Activated T-cell treated with anti-CD3 and anti-CD28 coated beads, Interleukin-2, amount 50 U/mL, for 4 hours (primary cell): ENCODE data around the gene PAPLN. TPM values are rescaled to one million over a fixed set of nuclear protein-coding genes. Genes with fewer than 3 reads are reported as not detected.
A peak's percentile ranks its signal among the peaks of the same experiment; 100 is the strongest.

Experiments used
- ATAC-seq, 2 donors: fragments of 200-7000 bp; cut with Tn5 transposase; one replicate each; pipeline ENCODE4 v1.10.0; 2021
- DNase-seq: peaks from one replicate; pipeline ENCODE4 v3.0.0-alpha.2; 2020
- H3K27me3 Mint-ChIP-seq: one replicate; pipeline ENCODE4 v1.8.0; 2021; ENCODE audit warnings: low read depth, mixed read lengths
- H3K36me3 Mint-ChIP-seq: one replicate; pipeline ENCODE4 v1.8.0; 2022; ENCODE audit warnings: mixed read lengths; ENCODE audit not compliant: insufficient read depth
- H3K4me1 Mint-ChIP-seq: one replicate; pipeline ENCODE4 v1.8.0; 2021; ENCODE audit warnings: low read depth, mixed read lengths
- H3K4me3 Mint-ChIP-seq: one replicate; pipeline ENCODE4 v1.8.0; 2021; ENCODE audit warnings: mild to moderate bottlenecking, moderate library complexity, mixed read lengths
- H3K9me3 Mint-ChIP-seq: one replicate; pipeline ENCODE4 v1.8.0; 2021; ENCODE audit warnings: mixed read lengths
- total RNA-seq, 3 donors: library from RNA; stranded (reverse); gene quantifications; one replicate each; pipeline ENCODE4 v1.2.1, GENCODE V29; 2021

Gene PAPLN
- total RNA-seq, 3 donors from 2014 or later: 0.08 to 0.19 (median 0.18) TPM

DNA sequence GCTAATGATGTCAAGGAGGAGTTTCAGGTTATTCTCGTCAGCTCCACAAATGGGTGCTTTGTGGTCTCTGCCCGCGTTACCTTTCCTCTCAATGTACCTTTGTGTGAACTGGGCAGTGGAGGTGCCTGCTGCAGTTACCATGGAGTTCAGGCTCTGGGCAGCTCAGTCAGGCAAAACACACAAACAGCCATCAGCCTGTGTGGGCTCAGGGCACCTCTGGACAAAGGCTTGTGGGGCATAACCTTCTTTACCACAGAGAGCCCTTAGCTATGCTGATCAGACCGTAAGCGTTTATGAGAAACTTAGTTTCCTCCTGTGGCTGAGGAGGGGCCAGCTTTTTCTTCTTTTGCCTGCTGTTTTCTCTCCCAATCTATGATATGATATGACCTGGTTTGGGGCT, 16.7 kb upstream of the PAPLN start:
- Mint-ChIP-seq H3K27me3 (no peaks in the 10 kb centered on the region), H3K4me1 (peaks cover 13% of the 10 kb centered on the region), H3K9me3 (no peaks in the 10 kb centered on the region), H3K36me3 (peaks cover 45% of the 10 kb centered on the region), H3K4me3 (no peak overlapping the region)
- DNase-seq (no peak), ATAC-seq (no peak)

DNA sequence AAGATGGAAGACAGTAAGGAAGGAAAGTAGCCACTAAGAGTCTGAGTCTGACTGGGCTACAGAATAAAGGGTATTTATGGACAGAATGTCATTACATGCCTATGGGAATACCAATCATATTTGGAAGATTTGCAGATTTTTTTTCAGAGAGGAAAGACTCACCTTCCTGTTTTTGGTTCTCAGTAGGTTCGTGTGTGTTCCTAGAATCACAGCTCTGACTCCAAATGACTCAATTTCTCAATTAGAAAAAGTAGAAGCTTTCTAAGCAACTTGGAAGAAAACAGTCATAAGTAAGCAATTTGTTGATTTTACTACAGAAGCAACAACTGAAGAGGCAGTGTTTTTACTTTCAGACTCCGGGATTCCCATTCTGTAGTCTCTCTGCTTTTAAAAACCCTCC, 15.4 kb upstream of the PAPLN start:
- H3K9me3 Mint-ChIP-seq: no peaks in the 10 kb centered on the region
- H3K4me3 Mint-ChIP-seq: no peak overlapping the region
- peaks cover 46% of the 10 kb centered on the region for H3K36me3 Mint-ChIP-seq
- no peak for ATAC-seq
- no peak for DNase-seq
- peaks cover 13% of the 10 kb centered on the region for H3K4me1 Mint-ChIP-seq
- H3K27me3 Mint-ChIP-seq: no peaks in the 10 kb centered on the region

DNA sequence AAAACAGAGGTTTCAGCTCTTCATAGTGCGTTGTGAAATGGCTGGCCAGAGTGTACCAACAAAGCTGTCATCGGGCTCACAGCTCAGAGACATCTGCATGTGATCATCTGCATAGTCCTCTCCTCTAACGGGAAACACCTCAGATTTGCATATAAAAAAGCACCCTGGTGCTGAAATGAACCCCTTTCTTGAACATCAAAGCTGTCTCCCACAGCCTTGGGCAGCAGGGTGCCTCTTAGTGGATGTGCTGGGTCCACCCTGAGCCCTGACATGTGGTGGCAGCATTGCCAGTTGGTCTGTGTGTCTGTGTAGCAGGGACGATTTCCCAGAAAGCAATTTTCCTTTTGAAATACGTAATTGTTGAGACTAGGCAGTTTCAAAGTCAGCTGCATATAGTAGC, 14.3 kb upstream of the PAPLN start:
- Mint-ChIP-seq H3K9me3 (no peaks in the 10 kb centered on the region), H3K27me3 (no peaks in the 10 kb centered on the region), H3K36me3 (peaks cover 43% of the 10 kb centered on the region), H3K4me1 (peaks cover 13% of the 10 kb centered on the region), H3K4me3 (no peak overlapping the region)
- DNase-seq (no peak), ATAC-seq (peak; percentile 62 to 74)

DNA sequence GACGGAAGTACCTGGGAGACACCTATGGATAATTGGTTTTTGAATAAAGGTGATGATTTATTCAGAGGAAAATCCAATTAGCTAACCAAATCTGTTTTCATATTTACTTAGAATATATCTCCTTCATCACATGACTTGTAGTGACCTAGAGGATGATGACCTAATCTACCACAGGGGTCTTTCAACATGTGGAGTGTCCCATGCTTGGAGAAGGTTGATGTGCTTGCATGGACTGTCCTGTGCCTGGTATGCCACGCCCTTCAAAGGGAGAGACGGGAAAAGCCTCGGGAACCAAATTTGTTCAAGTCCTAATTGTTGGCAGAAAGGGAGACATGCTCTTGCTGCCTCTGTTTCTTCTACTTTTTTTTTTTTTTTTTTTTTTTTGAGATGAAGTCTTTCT, 11.8 kb upstream of the PAPLN start:
- Mint-ChIP-seq H3K9me3 (no peaks in the 10 kb centered on the region), H3K4me1 (peaks cover 13% of the 10 kb centered on the region), H3K4me3 (no peak overlapping the region), H3K36me3 (peaks cover 30% of the 10 kb centered on the region), H3K27me3 (no peaks in the 10 kb centered on the region)
- ATAC-seq: no peak
- no peak for DNase-seq

DNA sequence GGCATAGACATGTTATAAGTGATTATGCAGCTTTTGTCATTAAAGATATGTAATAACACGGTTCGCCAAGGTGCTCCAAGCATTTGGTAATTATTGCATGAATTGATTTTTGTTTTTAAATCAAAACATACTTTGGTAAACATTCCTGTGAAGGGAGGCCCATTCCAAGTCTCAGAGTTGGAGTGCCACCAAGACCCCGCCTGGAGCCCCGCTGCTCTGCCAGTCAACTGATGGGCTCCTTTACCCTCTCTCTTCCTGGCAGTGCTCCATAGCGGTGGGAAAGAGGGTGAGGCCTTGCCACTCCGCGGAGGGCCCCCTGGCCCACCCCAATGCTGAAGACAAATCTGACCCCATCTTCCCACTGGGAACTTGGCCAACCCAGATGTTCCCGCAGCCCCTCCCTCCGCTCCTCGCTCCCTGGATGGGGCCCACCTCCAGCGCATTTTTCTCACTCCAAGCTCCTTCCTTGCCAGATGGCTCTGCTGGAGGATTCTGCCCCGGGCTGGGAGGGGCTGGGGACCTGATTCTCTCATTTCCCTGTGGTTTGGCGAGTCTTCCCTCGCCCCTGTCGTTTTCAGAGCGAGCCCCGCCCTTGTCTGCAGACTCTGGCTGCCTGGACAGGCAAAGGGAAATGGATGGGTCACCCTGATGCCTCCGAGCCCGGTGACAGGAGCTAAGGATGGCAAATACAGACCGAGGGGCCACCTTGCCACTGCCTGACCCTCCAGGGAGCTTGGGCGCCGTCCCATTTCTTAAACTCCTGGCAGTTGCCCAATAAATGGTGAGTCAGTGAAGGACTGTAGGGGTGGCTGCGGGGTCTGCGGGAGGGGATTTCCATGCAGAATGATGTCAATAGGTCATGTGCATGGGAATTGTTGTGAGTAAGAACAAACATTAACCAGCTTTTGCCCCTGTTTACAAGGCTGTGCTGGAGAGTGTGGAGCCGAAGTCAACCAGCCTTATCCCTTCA, 9.2 kb upstream of the PAPLN start:
- Mint-ChIP-seq H3K36me3 (peaks cover 19% of the 10 kb centered on the region), H3K9me3 (no peaks in the 10 kb centered on the region), H3K27me3 (peaks cover 3% of the 10 kb centered on the region), H3K4me1 (peaks cover under 1% of the 10 kb centered on the region), H3K4me3 (no peak overlapping the region)
- no peak for ATAC-seq
- no peak for DNase-seq

DNA sequence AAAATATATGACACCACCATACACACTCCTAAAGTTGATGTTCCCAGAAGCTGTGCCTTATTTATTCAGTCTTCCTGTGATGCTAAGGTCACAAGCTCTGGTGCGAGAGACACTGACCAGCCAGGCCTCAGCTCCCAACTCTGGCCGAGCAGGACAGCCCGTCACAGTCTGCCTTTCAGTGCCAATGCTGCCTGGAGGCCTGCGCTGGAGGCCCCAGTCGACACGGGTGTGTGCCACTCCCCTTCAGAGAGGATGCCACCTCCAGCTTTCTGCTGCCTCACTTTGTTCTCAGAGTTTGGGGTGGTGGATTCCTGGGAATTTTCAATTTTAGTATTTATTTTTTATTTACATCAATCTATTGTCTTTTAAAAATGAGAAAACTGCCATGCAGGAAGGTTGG, 7.3 kb upstream of the PAPLN start:
- no peak for ATAC-seq

DNA sequence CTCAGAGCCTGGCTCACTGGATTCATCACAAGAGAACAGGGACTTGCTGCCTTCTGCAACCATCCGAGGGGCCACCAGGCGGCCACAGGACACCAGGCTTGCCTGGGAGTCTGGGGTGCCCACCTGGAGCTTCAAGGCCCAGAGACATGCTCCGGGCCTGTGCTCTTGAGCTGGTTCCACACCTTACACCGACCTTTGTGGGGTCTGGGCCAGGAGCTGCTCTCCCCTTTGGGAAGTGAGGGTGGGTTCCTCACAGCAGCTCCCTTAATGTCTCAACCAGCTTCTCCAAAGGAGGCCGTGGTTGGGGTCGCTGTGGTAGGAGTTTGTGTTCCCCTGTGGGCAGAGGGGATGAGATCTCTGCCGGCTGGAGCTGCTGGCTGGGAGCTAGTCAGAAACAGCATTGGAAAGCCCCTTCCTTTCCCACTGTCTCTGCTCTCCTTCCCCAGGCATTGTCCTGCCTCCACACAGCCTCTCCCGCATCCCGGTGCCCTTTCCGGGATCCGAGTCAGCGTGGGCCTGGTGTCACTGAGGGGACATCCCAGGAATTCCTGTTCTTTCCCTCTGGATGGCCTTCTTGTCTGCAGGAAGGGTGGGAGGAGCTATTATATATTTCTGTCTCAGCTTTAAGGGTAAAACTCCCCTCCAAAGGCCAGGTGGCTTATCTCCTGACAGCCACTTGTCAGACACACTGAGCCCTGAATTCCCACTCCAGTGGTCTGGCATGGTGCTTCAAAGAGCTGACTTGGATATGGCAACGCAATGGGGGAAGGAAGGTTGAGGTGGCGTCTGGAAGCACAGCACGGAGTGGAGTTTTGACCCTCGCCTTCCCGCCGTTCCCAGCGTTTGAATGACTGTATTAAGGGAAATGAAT, 5.1 kb upstream of the PAPLN start:
- H3K4me3 Mint-ChIP-seq: no peak overlapping the region
- H3K9me3 Mint-ChIP-seq: no peaks in the 10 kb centered on the region
- peaks cover 5% of the 10 kb centered on the region for H3K36me3 Mint-ChIP-seq
- DNase-seq (no peak), ATAC-seq (no peak)
- H3K27me3 Mint-ChIP-seq: peaks cover 42% of the 10 kb centered on the region
- peaks cover 6% of the 10 kb centered on the region for H3K4me1 Mint-ChIP-seq

More for the DNA sequence above, 7.3 kb upstream of the PAPLN start:
- H3K4me1 Mint-ChIP-seq: no peaks in the 10 kb centered on the region
- DNase-seq: no peak
- no peak overlapping the region for H3K4me3 Mint-ChIP-seq
- H3K27me3 Mint-ChIP-seq: peaks cover 21% of the 10 kb centered on the region
- no peaks in the 10 kb centered on the region for H3K9me3 Mint-ChIP-seq
- peaks cover 11% of the 10 kb centered on the region for H3K36me3 Mint-ChIP-seq

DNA sequence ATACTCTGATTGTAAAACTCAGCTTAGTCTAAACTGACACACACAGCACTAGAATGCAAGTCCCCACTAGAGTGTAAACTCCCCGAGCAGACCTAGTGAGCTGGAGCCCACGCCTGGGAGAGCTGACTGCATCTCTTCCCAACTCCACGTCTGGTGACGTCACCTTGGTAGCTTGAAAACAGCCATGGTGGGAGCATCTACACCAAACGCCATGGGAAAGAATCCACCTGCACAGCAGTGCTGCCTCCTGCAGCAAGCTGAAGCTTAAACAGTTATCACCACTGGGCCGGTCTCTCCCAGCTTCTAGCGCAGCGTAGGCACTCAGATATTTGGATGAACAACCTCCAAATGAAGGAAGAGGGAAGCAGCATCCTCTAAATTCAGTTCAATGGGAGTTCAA, 4.3 kb upstream of the PAPLN start:
- Mint-ChIP-seq H3K4me3 (no peak overlapping the region), H3K36me3 (peaks cover 5% of the 10 kb centered on the region), H3K4me1 (peaks cover 7% of the 10 kb centered on the region), H3K27me3 (peaks cover 43% of the 10 kb centered on the region), H3K9me3 (no peaks in the 10 kb centered on the region)
- no peak for DNase-seq
- no peak for ATAC-seq

DNA sequence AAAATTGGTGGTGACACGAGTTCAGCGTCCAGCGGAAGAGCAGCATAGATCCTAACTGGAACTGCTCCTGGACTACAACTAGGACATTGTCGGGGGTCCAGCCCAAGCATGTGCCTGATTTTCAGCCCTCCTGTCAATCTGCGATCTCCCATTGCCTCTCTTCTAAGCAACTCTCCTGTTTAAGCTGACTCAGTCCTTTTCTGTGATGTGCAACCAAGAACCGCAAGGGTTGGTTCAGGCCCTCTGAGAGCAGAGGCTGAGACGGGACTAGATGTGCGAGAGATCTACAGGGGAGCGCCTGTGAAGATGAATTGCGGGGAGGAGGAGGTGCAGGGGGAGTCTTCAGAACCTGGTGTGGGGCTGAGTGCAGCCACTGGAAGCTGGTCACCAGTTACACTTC, 3.7 kb upstream of the PAPLN start:
- no peak for ATAC-seq
- Mint-ChIP-seq H3K9me3 (no peaks in the 10 kb centered on the region), H3K27me3 (peaks cover 46% of the 10 kb centered on the region), H3K36me3 (peaks cover 2% of the 10 kb centered on the region), H3K4me1 (peaks cover 9% of the 10 kb centered on the region), H3K4me3 (no peak overlapping the region)
- no peak for DNase-seq

DNA sequence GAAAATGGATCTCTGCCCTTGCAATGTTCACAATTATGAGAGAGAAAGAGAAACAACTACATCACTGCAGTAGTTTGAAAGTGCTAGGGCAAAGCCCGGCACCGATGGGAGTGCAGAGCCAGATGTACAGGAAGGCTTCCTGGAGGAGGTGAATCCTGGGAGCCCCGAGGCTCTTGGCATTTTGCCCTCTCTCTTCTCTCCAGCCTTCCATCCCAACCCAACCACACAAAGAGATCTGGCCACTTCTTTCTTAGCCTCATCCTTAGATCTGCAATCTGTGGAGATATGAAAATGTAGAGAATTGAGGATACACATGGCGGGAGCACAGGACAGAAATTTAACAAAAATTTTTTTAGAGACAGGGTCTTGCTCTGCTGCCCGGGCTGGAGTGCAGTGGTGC, 3.3 kb upstream of the PAPLN start:
- peaks cover 50% of the 10 kb centered on the region for H3K27me3 Mint-ChIP-seq
- DNase-seq (no peak), ATAC-seq (no peak)
- H3K36me3 Mint-ChIP-seq: peaks cover 2% of the 10 kb centered on the region
- H3K9me3 Mint-ChIP-seq: no peaks in the 10 kb centered on the region
- peaks cover 9% of the 10 kb centered on the region for H3K4me1 Mint-ChIP-seq
- H3K4me3 Mint-ChIP-seq: no peak overlapping the region

DNA sequence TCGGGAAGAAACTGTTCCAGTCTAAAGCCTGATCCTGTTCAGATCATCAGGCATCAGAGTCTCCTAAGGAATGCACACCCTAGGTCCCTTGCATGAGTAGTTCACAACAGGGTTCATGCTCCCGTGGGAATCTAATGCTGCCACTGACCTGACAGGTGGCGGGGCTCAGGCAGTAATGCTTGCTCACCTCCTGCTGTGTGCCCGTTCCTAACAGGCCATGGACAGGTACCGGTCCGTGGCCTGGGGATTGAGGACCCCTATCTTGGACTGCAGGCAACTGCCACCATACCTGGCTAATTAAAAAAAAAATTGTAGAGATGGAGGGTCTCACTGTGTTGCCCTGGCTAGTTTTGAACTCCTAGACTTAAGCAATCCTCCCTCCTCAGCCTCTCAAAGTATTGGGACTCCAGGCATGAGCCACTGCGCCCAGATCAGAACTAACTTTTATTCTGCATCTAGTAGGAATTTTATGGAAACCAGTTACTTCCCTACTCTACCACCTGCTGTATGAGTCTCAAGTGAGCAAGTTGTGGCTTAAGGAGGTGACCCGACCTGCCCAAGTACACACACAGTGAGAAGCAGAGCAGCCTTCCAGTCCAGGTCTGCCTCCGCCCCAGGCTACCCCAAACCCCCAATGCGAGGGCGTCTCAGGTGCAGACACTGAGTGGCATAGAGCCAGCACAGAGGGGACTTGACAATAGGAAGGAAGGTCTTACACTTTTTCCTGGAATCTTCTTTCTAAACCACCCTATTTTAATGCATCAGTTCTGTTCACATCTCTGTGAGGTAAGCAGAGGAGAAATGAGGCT, 2.5 kb upstream of the PAPLN start:
- DNase-seq (no peak), ATAC-seq (no peak)
- Mint-ChIP-seq H3K4me3 (no peak overlapping the region), H3K4me1 (peaks cover 9% of the 10 kb centered on the region), H3K27me3 (peaks cover 53% of the 10 kb centered on the region), H3K9me3 (no peaks in the 10 kb centered on the region), H3K36me3 (no peaks in the 10 kb centered on the region)

DNA sequence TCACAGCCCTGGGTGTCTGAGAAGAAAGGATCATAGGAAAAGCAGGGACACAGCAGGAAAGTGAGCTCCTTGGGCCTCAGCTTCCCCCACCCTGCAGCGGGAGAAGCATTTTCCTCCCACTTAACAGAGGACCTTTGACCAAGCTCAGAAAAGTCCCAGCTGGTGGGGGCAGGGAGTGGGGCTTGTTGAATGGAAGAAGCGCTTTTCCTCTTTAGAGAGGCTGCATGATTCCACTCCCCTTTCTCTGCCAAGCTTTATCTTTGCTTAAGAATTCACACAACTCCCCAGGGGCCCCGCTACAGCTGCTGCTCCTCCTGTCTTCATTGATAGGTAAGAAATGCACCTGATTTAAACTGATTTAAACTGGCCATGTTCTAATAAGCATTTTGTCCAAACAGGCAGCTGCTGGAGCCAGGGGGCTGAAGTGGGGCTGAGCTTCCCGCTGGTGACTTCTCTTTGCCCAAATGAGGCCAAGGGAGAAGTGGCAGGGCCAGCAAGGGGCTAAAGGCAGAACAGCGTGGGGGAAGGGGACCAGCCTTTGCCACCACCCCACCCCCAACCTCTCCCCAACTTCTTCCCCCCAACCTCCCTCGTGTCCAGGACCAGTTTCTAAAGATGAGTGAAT, 1.7 kb upstream of the PAPLN start:
- DNase-seq: no peak
- Mint-ChIP-seq H3K4me3 (no peak overlapping the region), H3K27me3 (peaks cover 60% of the 10 kb centered on the region), H3K36me3 (no peaks in the 10 kb centered on the region), H3K4me1 (peaks cover 9% of the 10 kb centered on the region), H3K9me3 (no peaks in the 10 kb centered on the region)
- ATAC-seq: no peak

DNA sequence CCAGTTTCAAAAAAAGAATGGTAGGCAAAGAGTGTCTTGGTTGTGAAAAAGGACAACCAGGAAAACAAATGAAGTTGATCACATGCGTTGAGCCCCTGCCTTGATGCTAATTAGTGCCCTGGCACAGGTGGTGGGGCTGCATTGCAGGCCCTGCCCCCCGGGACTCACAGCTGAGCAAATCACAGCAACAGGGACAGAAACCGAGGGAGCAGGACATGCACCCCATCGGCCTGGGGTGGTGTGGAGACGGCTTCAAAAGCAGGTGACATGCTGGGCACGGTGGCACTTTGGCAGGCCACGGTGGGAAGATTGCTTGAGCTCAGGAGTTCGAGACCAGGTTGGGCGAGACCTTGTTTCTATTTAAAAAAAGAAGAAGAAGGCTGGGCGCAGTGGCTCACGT, 1.1 kb upstream of the PAPLN start:
- H3K4me1 Mint-ChIP-seq: peaks cover 9% of the 10 kb centered on the region
- no peak overlapping the region for H3K4me3 Mint-ChIP-seq
- DNase-seq (no peak), ATAC-seq (no peak)
- no peaks in the 10 kb centered on the region for H3K36me3 Mint-ChIP-seq
- peaks cover 64% of the 10 kb centered on the region for H3K27me3 Mint-ChIP-seq
- H3K9me3 Mint-ChIP-seq: no peaks in the 10 kb centered on the region
